Chondrocyte (in vitro differentiated cells): ENCODE measurements around the gene ATXN7. TPM values are rescaled to one million over a fixed set of nuclear protein-coding genes. Genes with fewer than 3 reads are reported as not detected.

Experiments
- DNase-seq: peaks from one replicate; pipeline ENCODE4 v3.0.0; 2021; ENCODE audit warnings: mixed read lengths, low spot score
- H3K27ac Mint-ChIP-seq: one replicate; pipeline ENCODE4 v1.8.0; 2021; ENCODE audit warnings: mild to moderate bottlenecking, moderate library complexity, mixed read lengths; ENCODE audit not compliant: unreplicated experiment
- H3K27me3 Mint-ChIP-seq: 2 replicates; pipeline ENCODE4 v1.8.0; 2021; ENCODE audit warnings: low read depth, mixed read lengths
- H3K36me3 Mint-ChIP-seq: 2 replicates; pipeline ENCODE4 v1.8.0; 2021; ENCODE audit warnings: low read depth, mixed read lengths
- H3K4me1 Mint-ChIP-seq: 2 replicates; pipeline ENCODE4 v1.8.0; 2021; ENCODE audit warnings: low read depth, mild to moderate bottlenecking, mixed read lengths
- H3K4me3 Mint-ChIP-seq: one replicate; pipeline ENCODE4 v1.8.0; 2021; ENCODE audit warnings: mild to moderate bottlenecking, moderate library complexity, mixed read lengths; ENCODE audit not compliant: unreplicated experiment
- H3K9me3 Mint-ChIP-seq: 2 replicates; pipeline ENCODE4 v1.8.0; 2021; ENCODE audit warnings: low read depth, mixed read lengths
- total RNA-seq: library from RNA; stranded (reverse); gene quantifications from 3 replicates; pipeline ENCODE4 v1.2.1, GENCODE V29; 2021
- TF ChIP-seq, protein P1 (sequence below): fragments of 200-600 bp; sonication (generic); IDR thresholded peaks from 2 replicates; pipeline ENCODE4 v1.5.0; 2021; ENCODE audit warnings: antibody characterized with exemption, mild to moderate bottlenecking, moderate library complexity

Gene ATXN7
- total RNA-seq, 1 donor from 2014 or later = 19.1 TPM

DNA sequence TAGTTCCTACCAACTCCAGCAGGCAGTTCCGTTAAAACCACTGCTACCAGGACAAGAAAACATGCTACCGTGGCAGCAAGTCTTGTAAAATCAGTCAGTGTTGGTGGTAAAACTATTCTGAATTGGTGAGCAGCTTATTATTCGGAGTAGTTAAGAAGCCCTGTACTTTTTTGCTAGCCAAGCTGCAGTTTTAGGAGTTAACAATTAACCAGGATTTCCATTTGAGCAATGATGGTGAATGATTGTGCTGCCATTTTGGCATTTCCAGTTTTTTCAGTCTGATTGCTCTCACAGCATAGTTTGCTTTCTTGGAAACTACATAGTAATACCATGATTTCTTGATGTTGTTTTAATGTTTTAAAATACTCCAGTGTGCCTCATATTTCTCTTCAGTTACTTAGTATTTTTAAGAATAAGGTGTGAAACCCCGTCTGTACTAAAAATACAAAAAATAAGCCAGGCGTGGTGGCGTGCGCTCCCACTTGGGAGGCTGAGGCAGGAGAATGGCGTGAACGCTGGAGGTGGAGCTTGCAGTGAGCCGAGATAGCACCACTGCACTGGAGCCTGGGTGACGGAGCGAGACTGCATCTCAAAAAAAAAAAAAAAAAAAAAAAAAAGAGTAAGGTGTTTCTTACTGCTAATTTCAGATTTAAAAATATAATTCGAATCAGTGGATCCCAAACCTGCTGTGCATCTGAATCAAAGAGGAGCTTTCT is 92.3 kb downstream of the ATXN7 start:
- DNase-seq = no peak
- Mint-ChIP-seq H3K27ac (no peak overlapping the region), H3K27me3 (no peaks in the 10 kb centered on the region), H3K4me1 (peaks cover 32% of the 10 kb centered on the region), H3K9me3 (no peaks in the 10 kb centered on the region), H3K36me3 (peaks cover 14% of the 10 kb centered on the region), H3K4me3 (no peak overlapping the region)
- TF ChIP-seq, protein P1, sequence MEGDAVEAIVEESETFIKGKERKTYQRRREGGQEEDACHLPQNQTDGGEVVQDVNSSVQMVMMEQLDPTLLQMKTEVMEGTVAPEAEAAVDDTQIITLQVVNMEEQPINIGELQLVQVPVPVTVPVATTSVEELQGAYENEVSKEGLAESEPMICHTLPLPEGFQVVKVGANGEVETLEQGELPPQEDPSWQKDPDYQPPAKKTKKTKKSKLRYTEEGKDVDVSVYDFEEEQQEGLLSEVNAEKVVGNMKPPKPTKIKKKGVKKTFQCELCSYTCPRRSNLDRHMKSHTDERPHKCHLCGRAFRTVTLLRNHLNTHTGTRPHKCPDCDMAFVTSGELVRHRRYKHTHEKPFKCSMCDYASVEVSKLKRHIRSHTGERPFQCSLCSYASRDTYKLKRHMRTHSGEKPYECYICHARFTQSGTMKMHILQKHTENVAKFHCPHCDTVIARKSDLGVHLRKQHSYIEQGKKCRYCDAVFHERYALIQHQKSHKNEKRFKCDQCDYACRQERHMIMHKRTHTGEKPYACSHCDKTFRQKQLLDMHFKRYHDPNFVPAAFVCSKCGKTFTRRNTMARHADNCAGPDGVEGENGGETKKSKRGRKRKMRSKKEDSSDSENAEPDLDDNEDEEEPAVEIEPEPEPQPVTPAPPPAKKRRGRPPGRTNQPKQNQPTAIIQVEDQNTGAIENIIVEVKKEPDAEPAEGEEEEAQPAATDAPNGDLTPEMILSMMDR = no peak

- Mint-ChIP-seq H3K4me1 (peaks cover 18% of the 10 kb centered on the region), H3K4me3 (no peak overlapping the region), H3K27me3 (no peaks in the 10 kb centered on the region), H3K36me3 (peaks cover 6% of the 10 kb centered on the region), H3K9me3 (no peaks in the 10 kb centered on the region), H3K27ac (no peak overlapping the region)
- TF ChIP-seq, protein P1 = no peak
- no peak for DNase-seq
Measured at GRCh38 chr3:63959146-63959545, 95.5 kb downstream of the ATXN7 start.

- peak overlapping the region; percentile 88 for H3K27ac Mint-ChIP-seq
- TF ChIP-seq, protein P1 = peak; percentile 59
- H3K4me3 Mint-ChIP-seq = peak overlapping the region; percentile 59
- no peaks in the 10 kb centered on the region for H3K9me3 Mint-ChIP-seq
- H3K36me3 Mint-ChIP-seq = peaks cover 1% of the 10 kb centered on the region
- peaks cover 19% of the 10 kb centered on the region for H3K4me1 Mint-ChIP-seq
- DNase-seq = no peak
- no peaks in the 10 kb centered on the region for H3K27me3 Mint-ChIP-seq
Measured at GRCh38 chr3:63960048-63960711, 96.5 kb downstream of the ATXN7 start.

DNA sequence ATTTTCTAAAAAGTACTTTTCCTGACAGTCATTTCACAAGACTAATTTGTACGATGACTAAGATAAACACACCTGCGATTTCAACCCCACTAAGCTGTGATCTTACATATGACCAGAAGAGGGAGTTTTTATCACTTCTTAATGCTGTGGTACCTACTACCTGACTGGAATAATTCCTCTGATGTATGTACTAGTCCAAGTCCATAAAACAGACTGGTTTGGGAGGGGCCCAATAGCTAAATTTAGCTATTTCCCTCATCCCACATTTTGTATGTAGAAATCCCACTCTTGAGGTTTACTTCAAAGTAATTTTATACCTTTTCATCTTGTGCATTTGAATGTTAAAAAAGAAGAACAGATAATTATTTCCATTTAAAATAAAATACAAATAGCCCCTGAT is 98.2 kb downstream of the ATXN7 start:
- no peaks in the 10 kb centered on the region for H3K27me3 Mint-ChIP-seq
- H3K4me3 Mint-ChIP-seq = no peak overlapping the region
- no peaks in the 10 kb centered on the region for H3K36me3 Mint-ChIP-seq
- TF ChIP-seq, protein P1 = peak; percentile 85
- DNase-seq = no peak
- no peaks in the 10 kb centered on the region for H3K9me3 Mint-ChIP-seq
- peak overlapping the region; percentile 32 for H3K27ac Mint-ChIP-seq
- peaks cover 34% of the 10 kb centered on the region for H3K4me1 Mint-ChIP-seq

DNA sequence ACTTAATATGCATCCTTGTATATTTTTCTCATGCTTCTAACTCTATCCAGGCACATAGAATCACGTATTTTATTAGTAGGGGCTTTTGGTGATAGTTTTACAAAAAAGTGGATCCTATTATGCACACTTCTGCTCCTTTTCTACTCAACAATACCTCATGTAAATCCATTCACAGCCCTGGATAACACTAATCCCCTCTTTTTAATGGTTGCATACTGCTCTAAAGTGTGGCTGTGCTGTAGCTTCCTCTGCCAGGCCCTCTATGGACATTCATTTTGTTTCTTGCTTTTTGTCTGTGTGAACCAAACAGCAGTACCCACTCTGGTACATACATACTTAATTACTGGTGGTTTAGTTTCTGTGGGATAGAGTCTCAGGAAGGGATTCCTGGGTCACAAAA is 99.8 kb downstream of the ATXN7 start:
- no peaks in the 10 kb centered on the region for H3K36me3 Mint-ChIP-seq
- TF ChIP-seq, protein P1 = no peak
- H3K27me3 Mint-ChIP-seq = no peaks in the 10 kb centered on the region
- DNase-seq = no peak
- H3K4me1 Mint-ChIP-seq = peaks cover 49% of the 10 kb centered on the region
- no peak overlapping the region for H3K4me3 Mint-ChIP-seq
- no peaks in the 10 kb centered on the region for H3K9me3 Mint-ChIP-seq
- no peak overlapping the region for H3K27ac Mint-ChIP-seq
